GM19193 (cell line): Measurements from ENCODE around the gene FHIT.

Source experiments
- POLR2A ChIP-seq: IDR thresholded peaks from 4 replicates; pipeline ENCODE4 v1.6.1; 2011; ENCODE audit not compliant: insufficient read depth, insufficient read length; ENCODE audit errors: extremely low read depth

The FHIT gene

GRCh38 chr3:60153221-60153999, 1097.8 kb downstream of the FHIT start:
- no peak for TF ChIP-seq POLR2A

DNA sequence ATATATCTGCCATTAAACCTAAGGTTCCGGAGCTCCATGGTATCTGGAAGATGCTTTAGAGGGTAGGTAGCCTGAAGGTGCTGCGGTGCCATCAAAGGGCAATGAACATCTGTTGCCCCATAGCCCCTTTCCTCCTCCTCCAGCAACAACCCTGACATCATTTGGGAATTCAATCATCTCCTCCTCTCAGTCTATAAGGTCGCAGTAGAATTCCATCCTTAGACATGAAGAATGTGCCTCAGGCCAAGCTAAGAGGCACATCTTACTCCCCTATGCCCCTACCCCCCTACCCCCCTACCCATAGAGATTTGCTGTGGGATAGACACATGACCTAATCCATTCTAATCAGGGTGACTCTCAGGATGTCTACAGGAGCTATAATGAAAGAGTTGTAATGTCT, 1101.8 kb downstream of the FHIT start:
- no peak for TF ChIP-seq POLR2A

DNA sequence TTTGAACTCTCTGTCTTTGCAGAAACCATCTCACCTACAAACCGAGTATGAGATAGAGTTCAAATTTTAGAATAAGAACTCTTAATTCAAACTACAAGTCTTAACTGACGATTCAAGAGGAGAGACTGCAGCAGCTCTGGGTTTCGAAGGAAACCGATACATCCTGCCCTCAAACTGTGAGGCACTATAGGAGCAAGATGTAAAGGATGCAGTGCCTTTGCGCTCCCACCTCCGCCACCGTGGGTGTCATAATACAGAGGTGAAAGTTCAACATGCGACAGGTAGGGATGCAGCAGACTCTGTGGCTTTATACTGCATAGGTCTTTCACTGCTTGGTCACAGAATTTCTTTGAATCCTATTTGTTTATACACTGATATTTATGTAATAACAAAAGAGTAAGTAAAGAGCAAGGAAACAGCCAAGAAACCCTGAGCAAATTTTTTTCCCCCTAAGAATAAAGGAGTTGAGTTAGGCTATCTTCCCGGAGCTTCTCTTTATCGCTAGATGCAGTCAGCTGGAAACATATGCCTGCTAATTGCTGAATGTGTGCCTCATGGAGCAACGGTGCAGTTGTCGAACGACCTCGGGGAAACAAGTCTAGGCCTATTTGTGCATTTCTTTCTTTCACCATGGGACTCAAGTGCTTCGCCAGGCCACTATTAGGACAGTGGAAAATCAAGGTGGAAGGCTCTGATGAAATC, 1103.9 kb downstream of the FHIT start:
- no peak for TF ChIP-seq POLR2A

GRCh38 chr3:60146121-60146520, 1105.1 kb downstream of the FHIT start:
- TF ChIP-seq POLR2A, result no peak

GRCh38 chr3:60144071-60144470, 1107.2 kb downstream of the FHIT start:
- no peak for TF ChIP-seq POLR2A

DNA sequence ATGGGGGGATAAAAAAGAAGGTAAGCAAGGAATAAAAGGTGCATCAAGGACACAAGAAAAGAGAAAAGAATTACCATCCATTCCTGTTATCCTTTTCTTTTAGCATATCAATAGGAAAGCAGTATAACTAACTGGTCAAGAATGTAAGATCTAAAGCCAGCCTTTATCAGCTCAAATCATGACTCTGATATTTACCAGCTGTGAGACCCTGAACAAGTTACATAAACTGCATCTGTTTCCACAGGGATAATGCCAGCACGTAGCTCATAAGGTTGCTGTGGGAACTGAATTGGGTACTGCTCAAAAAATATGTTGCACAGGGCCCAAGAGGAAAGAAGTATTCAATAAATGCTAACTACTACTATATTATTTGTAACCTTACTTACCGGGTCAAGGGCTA, 1109.2 kb downstream of the FHIT start:
- no peak for TF ChIP-seq POLR2A

- no peak for TF ChIP-seq POLR2A
Measured at GRCh38 chr3:60140160-60140559, 1111.1 kb downstream of the FHIT start.

DNA sequence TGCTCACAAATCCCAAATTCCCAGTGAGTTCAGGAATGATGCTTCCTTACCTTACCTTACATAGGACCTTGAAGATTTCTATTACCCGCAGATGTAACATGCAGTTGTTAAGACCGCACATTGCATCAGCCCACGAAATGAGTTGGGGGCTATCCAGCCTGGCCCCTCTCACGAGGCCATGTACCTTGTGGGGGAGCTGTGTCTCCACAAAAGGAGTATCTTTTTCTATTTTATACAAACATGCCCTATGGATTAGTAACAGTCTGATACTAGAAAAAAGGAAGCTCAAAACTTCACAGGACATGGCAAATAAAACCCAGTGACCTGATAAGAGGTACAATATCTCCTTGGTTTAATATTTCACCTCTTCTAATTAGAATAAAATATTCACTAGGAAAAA, 1114.7 kb downstream of the FHIT start:
- no peak for TF ChIP-seq POLR2A

GRCh38 chr3:60135474-60135873, 1115.8 kb downstream of the FHIT start:
- no peak for TF ChIP-seq POLR2A

GRCh38 chr3:60133269-60134162, 1117.7 kb downstream of the FHIT start:
- no peak for TF ChIP-seq POLR2A

GRCh38 chr3:60131618-60132017, 1119.6 kb downstream of the FHIT start:
- TF ChIP-seq POLR2A, result no peak

DNA sequence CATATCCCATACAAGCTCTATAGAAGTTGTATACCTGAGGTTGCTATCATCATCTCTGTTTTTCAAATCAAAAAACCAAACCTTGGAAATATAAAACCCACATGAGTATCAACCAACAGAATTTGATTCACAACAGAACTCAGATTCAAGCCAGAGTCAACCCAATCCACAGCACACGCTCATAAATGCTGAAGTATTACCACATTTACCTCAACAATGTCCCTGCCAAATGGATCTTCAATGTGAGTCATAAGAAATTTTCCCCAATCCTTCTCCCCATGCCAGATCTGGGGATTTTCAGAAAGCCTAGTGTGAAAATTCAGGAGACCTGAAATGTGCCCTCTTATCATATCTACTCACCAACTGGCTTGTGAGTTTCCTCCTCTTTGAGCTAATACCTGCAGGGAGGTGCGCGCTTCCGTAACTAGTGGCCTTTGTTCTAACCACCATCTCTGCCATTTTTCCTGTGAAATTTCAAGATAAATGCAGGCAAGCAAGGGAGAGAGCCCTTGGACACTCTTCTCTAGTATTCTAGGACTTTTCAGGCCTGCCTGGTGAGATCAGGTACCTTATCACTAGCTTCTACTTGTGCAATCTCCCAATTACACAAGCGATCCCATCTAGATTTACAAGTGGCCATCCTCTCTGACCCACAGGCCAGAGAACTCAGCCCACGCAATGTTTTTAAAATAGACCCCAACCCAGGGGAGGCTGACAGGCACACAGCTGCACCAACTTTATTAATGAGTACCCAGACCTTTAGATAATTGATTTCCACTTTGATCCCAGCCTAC, 1124.5 kb downstream of the FHIT start:
- TF ChIP-seq POLR2A, result no peak

DNA sequence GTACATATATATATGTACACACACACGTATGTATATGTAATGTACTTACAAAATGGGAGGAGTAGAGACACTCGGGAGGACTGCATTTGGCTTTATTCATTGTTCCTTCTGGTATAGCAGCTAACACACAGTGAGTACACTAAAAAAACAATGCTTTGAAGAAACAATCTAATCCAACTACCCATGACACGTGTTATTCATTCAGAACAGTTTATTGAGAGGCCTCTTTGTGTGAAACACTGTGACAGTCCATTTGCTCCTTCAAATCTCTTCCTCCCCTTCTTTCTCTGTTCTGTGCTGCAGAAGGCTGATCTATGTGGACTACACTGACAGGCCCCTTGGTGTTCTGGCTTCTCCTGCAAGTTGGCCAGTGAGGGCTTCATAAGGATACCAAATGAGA, 1125.6 kb downstream of the FHIT start:
- TF ChIP-seq POLR2A, result no peak

DNA sequence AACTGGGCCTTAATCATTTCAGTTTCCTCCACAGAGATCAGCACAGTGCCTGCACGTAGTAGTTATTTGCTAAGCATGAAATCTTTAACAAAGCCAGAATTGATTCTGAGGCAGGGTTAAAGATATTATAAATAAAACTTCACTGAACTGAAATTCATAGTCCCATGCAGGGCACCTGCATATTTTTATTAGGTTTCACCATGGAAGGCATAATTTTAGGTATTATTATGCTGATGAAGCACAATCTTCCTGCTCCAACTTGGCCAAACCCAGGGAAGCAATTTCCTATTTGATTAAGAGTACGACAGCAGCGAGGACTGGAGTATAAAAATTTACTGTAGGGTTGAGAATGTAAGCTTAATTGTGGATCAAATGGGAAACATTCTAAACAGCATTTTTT, 1131.0 kb downstream of the FHIT start:
- no peak for TF ChIP-seq POLR2A
